ENCODE measurements around the gene FAM3C.

- TF ChIP-seq YY1 (IDR thresholded peaks at IDR 0.05; ENCODE audit: insufficient read depth, insufficient read length) (no peak), SUZ12 (IDR thresholded peaks at IDR 0.05; ENCODE audit: extremely low read depth, insufficient read depth, insufficient read length) (no peak), ZNF274 (IDR thresholded peaks at IDR 0.05; ENCODE audit: low read depth, low read length) (no peak)
Measured at GRCh38 chr7:121433775-121434174, 37.7 kb upstream of the FAM3C start.
